Gastrocnemius medialis (tissue), 4 donors: Measurements from ENCODE around the gene CORO6. TPM values are rescaled to one million over a fixed set of nuclear protein-coding genes. Genes with fewer than 3 reads are reported as not detected.
A peak's percentile ranks its signal among the peaks of the same experiment; 100 is the strongest.

ENCODE experiments used
- ATAC-seq, 2 donors: fragments of 150-250 bp; one replicate each; pipeline ENCODE4 v1.9.1; 2016
- DNase-seq, 2 donors: peaks; one replicate each; pipeline ENCODE4 v3.0.0-alpha.2; 2019
- H3K27ac ChIP-seq, 4 donors: fragments of 200-600 bp; sonication (generic); 1 replicate in 1 of 4; 2 replicates in 3 of 4; pipeline ENCODE4 v1.5.1; 2016 to 2018; ENCODE audit warnings: mild to moderate bottlenecking in 2 of 4, moderate library complexity in 1 of 4
- H3K27me3 ChIP-seq, 3 donors: fragments of 200-600 bp; sonication (generic) in 2 of 3; 1 replicate in 1 of 3; 2 replicates in 2 of 3; pipeline versions ENCODE4 v1.5.1 to v1.6.0; 2016 to 2019; ENCODE audit warnings: mild to moderate bottlenecking in 1 of 3, moderate library complexity in 1 of 3
- H3K36me3 ChIP-seq, 2 donors: fragments of 200-600 bp; sonication (generic) in 1 of 2; one replicate each; pipeline ENCODE4 v1.5.1; 2017 to 2018
- H3K4me1 ChIP-seq, 2 donors: fragments of 200-600 bp; sonication (generic) in 1 of 2; one replicate each; pipeline ENCODE4 v1.5.1; 2016 to 2017; ENCODE audit warnings: mild to moderate bottlenecking in 2 of 2
- H3K4me3 ChIP-seq, 4 donors: fragments of 200-600 bp; sonication (generic) in 3 of 4; 1 replicate in 1 of 4; 2 replicates in 3 of 4; pipeline ENCODE4 v1.5.1; 2016 to 2019; ENCODE audit warnings: mild to moderate bottlenecking in 2 of 4
- H3K9me3 ChIP-seq, 3 donors: fragments of 200-600 bp; sonication (generic) in 2 of 3; 1 replicate in 1 of 3; 2 replicates in 2 of 3; pipeline ENCODE4 v1.5.1; 2016 to 2019
- POLR2A ChIP-seq, 2 donors: fragments of 450-650 bp; IDR thresholded peaks; one replicate each; pipeline ENCODE4 v1.6.1; 2017; ENCODE audit warnings: antibody characterized with exemption in 2 of 2, mild to moderate bottlenecking in 2 of 2, moderate library complexity in 2 of 2
- in situ Hi-C, 4 donors: fragments of 200-750 bp; cut with MboI; loops; one replicate each; pipeline versions ENCODE4 v1.15.0 to v1.8.0; 2017; ENCODE audit warnings: low sequenced_read_pairs in 4 of 4
- intact Hi-C: fragments of 100-400 bp; cut with DNase I; formaldehyde crosslinking; loops from one replicate; pipeline ENCODE4 v1.15.1; 2023; ENCODE audit warnings: low total_unique reads
- total RNA-seq, 4 donors: library from RNA; depleted of rRNA; stranded (reverse); fragments of >200 nt; gene quantifications; one replicate each; pipeline versions ENCODE4 v1.1.0 to v1.2.3, GENCODE V29; 2016
- TF ChIP-seq, protein P1 (sequence below), 5 experiments: fragments of 450-650 bp in 3 of 5; fragments of 200-600 bp in 2 of 5; sonication (generic) in 2 of 5; IDR thresholded peaks in 4 of 5; conservative IDR thresholded peaks in 1 of 5; 1 replicate in 4 of 5; 2 replicates in 1 of 5; pipeline ENCODE4 v1.5.1; 2016 to 2019; ENCODE audit warnings: antibody characterized with exemption in 5 of 5, mild to moderate bottlenecking in 3 of 5, moderate library complexity in 3 of 5

CORO6 gene
- total RNA-seq, 4 donors from 2014 or later = 409 to 694 (median 563) TPM

GRCh38 chr17:29589524-29590410 is 32.9 kb downstream of the CORO6 start, which contains the start of gene GIT1:
GIT1 (minus strand) TSS chr17:29589648; CDS start chr17:29589378, 270 bp downstream.
- Histone ChIP-seq H3K27ac (peak within 1 kb of the TSS; percentile 85 to 98 (median 93)), H3K4me1 (peaks cover 65 to 71% of the 10 kb centered on the region in 2 donors), H3K36me3 (no peaks in the 10 kb centered on the region), H3K27me3 (no peaks in the 10 kb centered on the region), H3K9me3 (no peaks in the 10 kb centered on the region), H3K4me3 (peak within 1 kb of the TSS; percentile 67 to 89 (median 79))
- in situ Hi-C loops (loop anchor here in 1 of 4 donors (25.0 kb wide), 1 partner anchor 348 kb away; the partner anchor contains the start of genes EFCAB5 and SSH2), intact Hi-C loops (loop anchor here (2.0 to 10.0 kb wide), 2 partner anchors 23 to 435 kb away; no protein-coding TSS in a partner anchor)
- peak; percentile 75 to 85 for DNase-seq
- TF ChIP-seq, protein P1, sequence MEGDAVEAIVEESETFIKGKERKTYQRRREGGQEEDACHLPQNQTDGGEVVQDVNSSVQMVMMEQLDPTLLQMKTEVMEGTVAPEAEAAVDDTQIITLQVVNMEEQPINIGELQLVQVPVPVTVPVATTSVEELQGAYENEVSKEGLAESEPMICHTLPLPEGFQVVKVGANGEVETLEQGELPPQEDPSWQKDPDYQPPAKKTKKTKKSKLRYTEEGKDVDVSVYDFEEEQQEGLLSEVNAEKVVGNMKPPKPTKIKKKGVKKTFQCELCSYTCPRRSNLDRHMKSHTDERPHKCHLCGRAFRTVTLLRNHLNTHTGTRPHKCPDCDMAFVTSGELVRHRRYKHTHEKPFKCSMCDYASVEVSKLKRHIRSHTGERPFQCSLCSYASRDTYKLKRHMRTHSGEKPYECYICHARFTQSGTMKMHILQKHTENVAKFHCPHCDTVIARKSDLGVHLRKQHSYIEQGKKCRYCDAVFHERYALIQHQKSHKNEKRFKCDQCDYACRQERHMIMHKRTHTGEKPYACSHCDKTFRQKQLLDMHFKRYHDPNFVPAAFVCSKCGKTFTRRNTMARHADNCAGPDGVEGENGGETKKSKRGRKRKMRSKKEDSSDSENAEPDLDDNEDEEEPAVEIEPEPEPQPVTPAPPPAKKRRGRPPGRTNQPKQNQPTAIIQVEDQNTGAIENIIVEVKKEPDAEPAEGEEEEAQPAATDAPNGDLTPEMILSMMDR (IDR thresholded peaks at IDR 0.05 in 4 of 5, conservative IDR thresholded peaks at IDR 0.05 in 1 of 5) = no peak
- TF ChIP-seq POLR2A (IDR thresholded peaks at IDR 0.05) = peak; percentile 90 to 91
- peak; percentile 61 to 62 for ATAC-seq

DNA sequence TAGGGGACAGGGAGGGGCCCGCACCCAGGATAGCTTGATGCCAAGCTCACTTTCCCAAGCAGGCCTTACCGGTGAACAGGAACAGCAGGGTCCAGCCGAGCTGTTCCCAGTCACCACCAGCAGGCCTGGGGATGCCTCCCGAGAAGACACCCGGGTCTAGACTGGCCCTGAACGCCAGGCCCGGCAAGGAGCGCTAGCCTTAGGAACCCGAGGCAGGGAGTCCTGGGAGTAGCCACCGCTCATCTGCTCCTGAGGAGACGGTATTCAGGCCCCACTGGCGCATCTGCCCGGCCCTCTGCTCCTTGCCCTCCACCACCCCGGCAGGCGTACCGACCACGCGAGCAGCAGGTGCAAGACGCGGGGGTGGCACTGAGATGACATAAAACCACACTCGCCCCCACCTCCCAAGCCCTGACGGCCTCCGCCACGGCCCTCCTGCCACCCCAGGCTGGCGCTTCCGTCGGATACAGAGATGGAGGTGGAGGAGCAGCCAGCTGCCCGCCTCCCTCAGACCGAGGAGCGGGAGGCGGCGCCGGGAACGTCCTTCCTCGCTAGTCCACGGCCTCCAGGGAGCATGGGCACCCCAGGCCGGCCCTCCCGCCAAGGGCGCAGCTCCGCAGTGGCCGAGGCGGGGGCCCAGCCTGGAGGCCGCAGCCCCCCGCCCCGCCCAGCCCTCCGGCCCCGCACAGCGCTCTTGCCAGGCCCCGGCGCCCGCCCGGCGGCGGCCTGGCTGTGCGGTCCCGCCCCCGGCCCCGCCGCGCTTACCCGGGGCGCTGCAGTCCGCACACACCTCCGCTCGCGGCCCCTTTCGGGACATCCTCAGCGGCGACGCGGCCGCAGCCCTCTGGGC is 33.9 kb downstream of the CORO6 start:
- peak overlapping the region; percentile 67 to 83 (median 79) for H3K4me3 ChIP-seq
- peaks cover 72 to 74% of the 10 kb centered on the region in 2 donors for H3K4me1 ChIP-seq
- no peaks in the 10 kb centered on the region for H3K9me3 ChIP-seq
- intact Hi-C loops = loop anchor here (10.0 kb wide), 1 partner anchor 436 kb away; no protein-coding TSS in a partner anchor
- peak; percentile 22 to 32 for TF ChIP-seq POLR2A (IDR thresholded peaks at IDR 0.05)
- TF ChIP-seq, protein P1 (IDR thresholded peaks at IDR 0.05 in 4 of 5, conservative IDR thresholded peaks at IDR 0.05 in 1 of 5) = peak in 1 of 5 experiments; percentile 15
- H3K27me3 ChIP-seq = no peaks in the 10 kb centered on the region
- H3K36me3 ChIP-seq = no peaks in the 10 kb centered on the region
- no peak for DNase-seq
- H3K27ac ChIP-seq = peak overlapping the region; percentile 72 to 90 (median 86)
- in situ Hi-C loops = loop anchor here in 1 of 4 donors (25.0 kb wide), 1 partner anchor 349 kb away; the partner anchor contains the start of genes EFCAB5 and SSH2
- ATAC-seq = peak; percentile 7 to 18

GRCh38 chr17:29588017-29588561 is 34.6 kb downstream of the CORO6 start:
- Histone ChIP-seq H3K4me3 (peak overlapping the region; percentile 67 to 83 (median 79)), H3K4me1 (peaks cover 76 to 78% of the 10 kb centered on the region in 2 donors), H3K27me3 (no peaks in the 10 kb centered on the region), H3K36me3 (peaks cover 0 to under 1% of the 10 kb centered on the region in 2 donors), H3K27ac (peak overlapping the region; percentile 72 to 90 (median 86)), H3K9me3 (no peaks in the 10 kb centered on the region)
- no peak for TF ChIP-seq POLR2A (IDR thresholded peaks at IDR 0.05)
- TF ChIP-seq, protein P1 (IDR thresholded peaks at IDR 0.05 in 4 of 5, conservative IDR thresholded peaks at IDR 0.05 in 1 of 5) = no peak
- in situ Hi-C loops (loop anchor here in 1 of 4 donors (25.0 kb wide), 1 partner anchor 349 kb away; the partner anchor contains the start of genes EFCAB5 and SSH2), intact Hi-C loops (loop anchor here (10.0 kb wide), 1 partner anchor 437 kb away; no protein-coding TSS in a partner anchor)
- ATAC-seq = no peak
- no peak for DNase-seq

GRCh38 chr17:29587591-29587990 is 35.1 kb downstream of the CORO6 start:
- peak overlapping the region; percentile 72 to 90 (median 86) for H3K27ac ChIP-seq
- DNase-seq (no peak), ATAC-seq (no peak)
- no peaks in the 10 kb centered on the region for H3K9me3 ChIP-seq
- H3K4me3 ChIP-seq = peak overlapping the region; percentile 67 to 83 (median 79)
- TF ChIP-seq, protein P1 (IDR thresholded peaks at IDR 0.05 in 4 of 5, conservative IDR thresholded peaks at IDR 0.05 in 1 of 5) = no peak
- TF ChIP-seq POLR2A (IDR thresholded peaks at IDR 0.05) = no peak
- H3K36me3 ChIP-seq = peaks cover 0 to 5% of the 10 kb centered on the region in 2 donors
- peaks cover 77 to 80% of the 10 kb centered on the region in 2 donors for H3K4me1 ChIP-seq
- in situ Hi-C loops (loop anchor here in 1 of 4 donors (25.0 kb wide), 1 partner anchor 350 kb away; the partner anchor contains the start of genes EFCAB5 and SSH2), intact Hi-C loops (loop anchor here (10.0 kb wide), 1 partner anchor 437 kb away; no protein-coding TSS in a partner anchor)
- no peaks in the 10 kb centered on the region for H3K27me3 ChIP-seq
